ENCODE measurements around the gene CHCT1. TPM values are rescaled to one million over a fixed set of nuclear protein-coding genes. Genes with fewer than 3 reads are reported as not detected.

Gene CHCT1
- total RNA-seq, 1 experiment from 2014 or later = not detected

- Histone ChIP-seq H3K9me3 (ENCODE audit: control insufficient read depth, insufficient read depth, low read depth, low read length) (no peaks in the 10 kb centered on the region), H3K4me1 (ENCODE audit: control insufficient read depth, insufficient read depth, low read length) (no peaks in the 10 kb centered on the region), H3K27ac (ENCODE audit: low read length) (no peak overlapping the region), H3K27me3 (ENCODE audit: control insufficient read depth, insufficient read depth, low read length) (no peaks in the 10 kb centered on the region), H3K36me3 (ENCODE audit: control insufficient read depth, insufficient read depth, low read length) (peaks cover 5% of the 10 kb centered on the region; the same call in 1 of the 2 replicates), H3K4me3 (ENCODE audit: low read depth in 2 of 2, low read length in 2 of 2) (no peak overlapping the region)
- ATAC-seq (no peak), DNase-seq (ENCODE audit: low read depth, low spot score) (no peak)
- in situ Hi-C loops (cut with HindIII; ENCODE audit: low pct_unique_long_range_greater_than_20kb, low sequenced_read_pairs) = no loop called here
- CTCF ChIA-PET = no interaction called here
- POLR2A ChIA-PET = no interaction called here
- intact Hi-C loops (cut with micrococcal nuclease; ENCODE audit: unreplicated experiment) = no loop called here
- TF ChIP-seq SIN3A (IDR thresholded peaks at IDR 0.05; ENCODE audit: borderline replicate concordance, insufficient read depth, low read depth, low read length) = no peak
- TF ChIP-seq POLR2AphosphoS5 (IDR thresholded peaks at IDR 0.05; ENCODE audit: low read depth, low read length) = no peak
- no TSS peak for BruUV-seq (replicated peaks)
These were observed 39.3 kb downstream of the CHCT1 start for GRCh38 chr17:60461584-60461983.

GRCh38 chr17:60463157-60463835 lies 41.0 kb downstream of the CHCT1 start:
- no peak for ATAC-seq
- Histone ChIP-seq H3K4me3 (ENCODE audit: low read depth in 2 of 2, low read length in 2 of 2) (no peak overlapping the region), H3K36me3 (ENCODE audit: control insufficient read depth, insufficient read depth, low read length) (peaks cover 5% of the 10 kb centered on the region; the same call in 1 of the 2 replicates), H3K4me1 (ENCODE audit: control insufficient read depth, insufficient read depth, low read length) (no peaks in the 10 kb centered on the region), H3K27ac (ENCODE audit: low read length) (no peak overlapping the region), H3K27me3 (ENCODE audit: control insufficient read depth, insufficient read depth, low read length) (no peaks in the 10 kb centered on the region), H3K9me3 (ENCODE audit: control insufficient read depth, insufficient read depth, low read depth, low read length) (no peaks in the 10 kb centered on the region)
- intact Hi-C loops (cut with micrococcal nuclease; ENCODE audit: unreplicated experiment) = no loop called here
- DNase-seq (ENCODE audit: low read depth, low spot score) = no peak
- ChIA-PET CTCF (no interaction called here), POLR2A (no interaction called here)
- TF ChIP-seq CTCF (IDR thresholded peaks at IDR 0.05) (no peak), POLR2AphosphoS5 (IDR thresholded peaks at IDR 0.05; ENCODE audit: low read depth, low read length) (no peak), REST (IDR thresholded peaks at IDR 0.05; ENCODE audit: insufficient read depth in 1 of 2, low read depth in 2 of 2, low read length in 1 of 2) (no peak), SIN3A (IDR thresholded peaks at IDR 0.05; ENCODE audit: borderline replicate concordance, insufficient read depth, low read depth, low read length) (no peak), TCF7L2 (IDR thresholded peaks at IDR 0.05; ENCODE audit: low read depth, low read length) (no peak)
- in situ Hi-C loops (cut with HindIII; ENCODE audit: low pct_unique_long_range_greater_than_20kb, low sequenced_read_pairs) = no loop called here
- BruUV-seq (replicated peaks) = no TSS peak

GRCh38 chr17:60464343-60464742 lies 42.1 kb downstream of the CHCT1 start:
- Histone ChIP-seq H3K9me3 (ENCODE audit: control insufficient read depth, insufficient read depth, low read depth, low read length) (no peaks in the 10 kb centered on the region), H3K36me3 (ENCODE audit: control insufficient read depth, insufficient read depth, low read length) (peaks cover 5% of the 10 kb centered on the region; the same call in 1 of the 2 replicates), H3K27ac (ENCODE audit: low read length) (no peak overlapping the region), H3K4me3 (ENCODE audit: low read depth in 2 of 2, low read length in 2 of 2) (no peak overlapping the region), H3K4me1 (ENCODE audit: control insufficient read depth, insufficient read depth, low read length) (no peaks in the 10 kb centered on the region), H3K27me3 (ENCODE audit: control insufficient read depth, insufficient read depth, low read length) (no peaks in the 10 kb centered on the region)
- BruUV-seq (replicated peaks) = no TSS peak
- TF ChIP-seq REST (IDR thresholded peaks at IDR 0.05; ENCODE audit: insufficient read depth in 1 of 2, low read depth in 2 of 2, low read length in 1 of 2) = no peak
- TF ChIP-seq TCF7L2 (IDR thresholded peaks at IDR 0.05; ENCODE audit: low read depth, low read length) = no peak
- TF ChIP-seq CTCF (IDR thresholded peaks at IDR 0.05) = no peak
- TF ChIP-seq SIN3A (IDR thresholded peaks at IDR 0.05; ENCODE audit: borderline replicate concordance, insufficient read depth, low read depth, low read length) = no peak
- TF ChIP-seq POLR2AphosphoS5 (IDR thresholded peaks at IDR 0.05; ENCODE audit: low read depth, low read length) = no peak
- POLR2A ChIA-PET = no interaction called here
- intact Hi-C loops (cut with micrococcal nuclease; ENCODE audit: unreplicated experiment) = no loop called here
- ATAC-seq = no peak
- CTCF ChIA-PET = no interaction called here
- in situ Hi-C loops (cut with HindIII; ENCODE audit: low pct_unique_long_range_greater_than_20kb, low sequenced_read_pairs) = no loop called here
- no peak for DNase-seq (ENCODE audit: low read depth, low spot score)

All from Panc1 (cell line).